Stimulated activated CD4-positive, alpha-beta T cell treated with anti-CD3 and anti-CD28 coated beads, Interleukin-1b, Interleukin-23, amount 100 ng/mL, for 24 hours (primary cell): Measurements from ENCODE around the gene HOXA7.
A peak's percentile ranks its signal among the peaks of the same experiment; 100 is the strongest.

Experiments used
- DNase-seq, 4 experiments: peaks; one replicate each; pipeline ENCODE4 v3.0.0-alpha.2; 2020; ENCODE audit warnings: low read depth in 4 of 4, low spot score in 1 of 4

The HOXA7 gene

GRCh38 chr7:27171325-27171636 lies 14.8 kb upstream of the HOXA7 start:
- DNase-seq = no peak

GRCh38 chr7:27170426-27171324 lies 14.2 kb upstream of the HOXA7 start:
- DNase-seq = no peak

GRCh38 chr7:27169658-27170425 lies 13.4 kb upstream of the HOXA7 start:
- no peak for DNase-seq

GRCh38 chr7:27168265-27168947 lies 11.9 kb upstream of the HOXA7 start:
- no peak for DNase-seq

GRCh38 chr7:27167916-27168264 lies 11.4 kb upstream of the HOXA7 start:
- no peak for DNase-seq

GRCh38 chr7:27166531-27167505 lies 10.3 kb upstream of the HOXA7 start:
- no peak for DNase-seq

GRCh38 chr7:27165996-27166530 lies 9.6 kb upstream of the HOXA7 start:
- DNase-seq = no peak

GRCh38 chr7:27165089-27165995 lies 8.9 kb upstream of the HOXA7 start, which contains the start of gene HOXA9:
HOXA9 (minus strand) TSS chr7:27165537; CDS start chr7:27165457, 80 bp downstream.
- DNase-seq = no peak

- no peak for DNase-seq
Observed at GRCh38 chr7:27164367-27165088, 8.1 kb upstream of the HOXA7 start.

- DNase-seq = no peak
Observed at GRCh38 chr7:27164045-27164366, 7.5 kb upstream of the HOXA7 start.

- no peak for DNase-seq
Observed at GRCh38 chr7:27163288-27164044, 7.0 kb upstream of the HOXA7 start.

- DNase-seq = no peak
Observed at GRCh38 chr7:27162561-27163287, 6.2 kb upstream of the HOXA7 start.

GRCh38 chr7:27161721-27162560 lies 5.5 kb upstream of the HOXA7 start:
- no peak for DNase-seq

- no peak for DNase-seq
Observed at GRCh38 chr7:27161214-27161720, 4.8 kb upstream of the HOXA7 start.

GRCh38 chr7:27160546-27161213 lies 4.2 kb upstream of the HOXA7 start:
- peak; percentile 71 to 88 (median 78) for DNase-seq

- DNase-seq = no peak
Observed at GRCh38 chr7:27160145-27160545, 3.7 kb upstream of the HOXA7 start.
